IMR-90 (cell line): ENCODE results near the gene SRPK2. TPM values are rescaled to one million over a fixed set of nuclear protein-coding genes. Genes with fewer than 3 reads are reported as not detected.

Experiments used
- ATAC-seq: fragments of 200-7000 bp; cut with Tn5 transposase; 2 replicates; pipeline ENCODE4 v1.9.1; 2020; ENCODE audit warnings: low read depth, mild to moderate bottlenecking, moderate library complexity
- BruUV-seq: library from RNA; stranded (reverse); fragments of 400-500 nt; replicated peaks from 2 replicates; lab custom pipeline; 2021; lab: Mats Ljungman, UMichigan
- CTCF ChIA-PET: fragments of 300-600 bp; formaldehyde crosslinking; extraction: SDS; loops from one replicate; lab custom pipeline; 2021; ENCODE audit warnings: antibody characterized with exemption; lab: Yijun Ruan, JAX
- POLR2A ChIA-PET: fragments of 300-600 bp; sonication (Branson Sonifier 250); formaldehyde crosslinking; loops from one replicate; lab custom pipeline; 2022; ENCODE audit warnings: antibody characterized with exemption; ENCODE audit not compliant: unreplicated experiment; lab: Charles Lee
- DNase-seq: peaks from one replicate; pipeline ENCODE4 v3.0.0; 2013
- H2AFZ ChIP-seq: replicated peaks from 2 replicates; pipeline ENCODE3; 2013; ENCODE audit warnings: low read length, mild to moderate bottlenecking; ENCODE audit not compliant: poor library complexity
- H2AK5ac ChIP-seq: 2 replicates; pipeline ENCODE4 v1.6.1; 2013; ENCODE audit warnings: low read depth, low read length, inconsistent platforms
- H2AK9ac ChIP-seq: replicated peaks from 2 replicates; pipeline ENCODE3; 2013; ENCODE audit warnings: mild to moderate bottlenecking, low read depth, low read length, moderate library complexity; ENCODE audit not compliant: poor library complexity
- H2BK120ac ChIP-seq: 2 replicates; pipeline ENCODE4 v1.6.1; 2013; ENCODE audit warnings: low read depth, low read length, inconsistent platforms
- H2BK15ac ChIP-seq: 3 replicates; pipeline ENCODE4 v1.6.1; 2013; ENCODE audit warnings: low read depth, low read length, inconsistent platforms
- H2BK20ac ChIP-seq: 2 replicates; pipeline ENCODE4 v1.6.1; 2013; ENCODE audit warnings: low read depth, mild to moderate bottlenecking, inconsistent platforms, low read length, moderate library complexity
- H2BK5ac ChIP-seq: 2 replicates; pipeline ENCODE4 v1.6.1; 2013; ENCODE audit warnings: mild to moderate bottlenecking, low read depth, low read length, inconsistent platforms; ENCODE audit not compliant: poor library complexity, severe bottlenecking
- H3K14ac ChIP-seq: replicated peaks from 2 replicates; pipeline ENCODE4 v1.6.1; 2013; ENCODE audit warnings: low read depth, low read length, inconsistent platforms
- H3K18ac ChIP-seq: 2 replicates; pipeline ENCODE4 v1.6.1; 2013; ENCODE audit warnings: low read depth, low read length, control low read depth
- H3K23ac ChIP-seq: 2 replicates; pipeline ENCODE4 v1.6.1; 2013; ENCODE audit warnings: low read depth, low read length, inconsistent platforms
- H3K27ac ChIP-seq: 2 replicates; pipeline ENCODE4 v1.5.1; 2013; ENCODE audit warnings: mild to moderate bottlenecking, control low read depth, low read length; ENCODE audit not compliant: insufficient read depth
- H3K27me3 ChIP-seq: 2 replicates; pipeline ENCODE4 v1.6.1; 2013; ENCODE audit warnings: low read length; ENCODE audit not compliant: control insufficient read depth, insufficient read depth
- H3K36me3 ChIP-seq: 2 replicates; pipeline ENCODE4 v1.6.1; 2013; ENCODE audit warnings: low read length, mixed read lengths; ENCODE audit not compliant: control insufficient read depth, insufficient read depth
- H3K4ac ChIP-seq: 2 replicates; pipeline ENCODE4 v1.6.1; 2013; ENCODE audit warnings: low read depth, low read length, inconsistent platforms
- H3K4me1 ChIP-seq: 2 replicates; pipeline ENCODE4 v1.6.1; 2013; ENCODE audit warnings: low read length, mixed read lengths; ENCODE audit not compliant: control insufficient read depth, insufficient read depth
- H3K4me2 ChIP-seq: 2 replicates; pipeline ENCODE4 v1.6.1; 2013; ENCODE audit warnings: low read depth, mild to moderate bottlenecking, control low read depth, low read length, moderate library complexity
- H3K4me3 ChIP-seq: 2 replicates; pipeline ENCODE4 v1.5.1; 2013; ENCODE audit warnings: low read depth, mild to moderate bottlenecking, control low read depth, low read length, moderate library complexity; ENCODE audit not compliant: insufficient read depth
- H3K56ac ChIP-seq: 2 replicates; pipeline ENCODE4 v1.6.1; 2013; ENCODE audit warnings: low read length, inconsistent platforms; ENCODE audit not compliant: insufficient read depth; ENCODE audit errors: extremely low read depth
- H3K79me1 ChIP-seq, 2 experiments: 2 replicates each; pipeline ENCODE4 v1.6.1; 2013; ENCODE audit warnings: low read length in 2 of 2, inconsistent platforms in 1 of 2, low read depth in 1 of 2
- H3K9ac ChIP-seq: 2 replicates; pipeline ENCODE4 v1.6.1; 2013; ENCODE audit warnings: low read depth, low read length, control low read depth
- H3K9me1 ChIP-seq: 2 replicates; pipeline ENCODE4 v1.6.1; 2013; ENCODE audit warnings: low read length, inconsistent platforms; ENCODE audit not compliant: insufficient read depth
- H3K9me3 ChIP-seq: 2 replicates; pipeline ENCODE4 v1.6.1; 2013; ENCODE audit warnings: low read length; ENCODE audit not compliant: control insufficient read depth, insufficient read depth
- H4K20me1 ChIP-seq: 2 replicates; pipeline ENCODE4 v1.6.1; 2013; ENCODE audit warnings: low read length, inconsistent platforms; ENCODE audit not compliant: insufficient read depth
- H4K5ac ChIP-seq: 2 replicates; pipeline ENCODE4 v1.6.1; 2013; ENCODE audit warnings: mild to moderate bottlenecking, low read depth, low read length, control low read depth
- H4K8ac ChIP-seq, 2 experiments: 2 replicates each; pipeline ENCODE4 v1.6.1; 2013; ENCODE audit warnings: low read depth in 2 of 2, low read length in 2 of 2, control low read depth in 1 of 2, inconsistent platforms in 1 of 2
- H4K91ac ChIP-seq: 2 replicates; pipeline ENCODE4 v1.6.1; 2013; ENCODE audit warnings: low read depth, low read length, inconsistent platforms; ENCODE audit not compliant: insufficient read depth
- BHLHE40 ChIP-seq: fragments of 150-350 bp; IDR thresholded peaks from 2 replicates; pipeline ENCODE4 v1.6.1; 2016; ENCODE audit warnings: mild to moderate bottlenecking, low read depth, low read length
- CEBPB ChIP-seq: IDR thresholded peaks from 2 replicates; pipeline ENCODE4 v1.6.1; 2012; ENCODE audit warnings: low read depth, low read length, improper control_type of control experiment
- CTCF ChIP-seq: conservative IDR thresholded peaks from 2 replicates; pipeline ENCODE4 v1.5.1; 2012; ENCODE audit warnings: mild to moderate bottlenecking, low read depth, low read length, improper control_type of control experiment
- FOS ChIP-seq: fragments of 150-350 bp; IDR thresholded peaks from 2 replicates; pipeline ENCODE4 v1.6.1; 2016; ENCODE audit warnings: low read depth, low read length
- MAFK ChIP-seq: IDR thresholded peaks from 2 replicates; pipeline ENCODE4 v1.6.1; 2012; ENCODE audit warnings: low read depth, low read length, improper control_type of control experiment
- MAZ ChIP-seq: IDR thresholded peaks from 2 replicates; pipeline ENCODE4 v1.6.1; 2012; ENCODE audit warnings: low read depth, mild to moderate bottlenecking, low read length, improper control_type of control experiment, moderate library complexity, borderline replicate concordance
- MXI1 ChIP-seq: IDR thresholded peaks from 2 replicates; pipeline ENCODE4 v1.6.1; 2012; ENCODE audit warnings: low read depth, mild to moderate bottlenecking, low read length, moderate library complexity, borderline replicate concordance
- NFE2L2 ChIP-seq: fragments of 150-350 bp; IDR thresholded peaks from 2 replicates; pipeline ENCODE4 v1.6.1; 2016; ENCODE audit warnings: low read depth, mild to moderate bottlenecking, low read length
- POLR2A ChIP-seq: IDR thresholded peaks from 2 replicates; pipeline ENCODE4 v1.6.1; 2012; ENCODE audit warnings: mild to moderate bottlenecking, low read depth, low read length
- RAD21 ChIP-seq: IDR thresholded peaks from 2 replicates; pipeline ENCODE4 v1.6.1; 2012; ENCODE audit warnings: low read length, improper control_type of control experiment
- RCOR1 ChIP-seq: IDR thresholded peaks from 2 replicates; pipeline ENCODE4 v1.6.1; 2012; ENCODE audit warnings: mild to moderate bottlenecking, low read length, improper control_type of control experiment; ENCODE audit not compliant: insufficient replicate concordance
- RFX5 ChIP-seq: IDR thresholded peaks from 2 replicates; pipeline ENCODE4 v1.8.0; 2012; ENCODE audit warnings: low read depth, mild to moderate bottlenecking, low read length, moderate library complexity
- SMC3 ChIP-seq: fragments of 150-350 bp; IDR thresholded peaks from 2 replicates; pipeline ENCODE4 v1.6.1; 2016; ENCODE audit warnings: low read depth, mild to moderate bottlenecking, antibody characterized with exemption, low read length, moderate library complexity
- WGBS, 2 experiments: methylation state at CpG; one replicate each; pipeline versions ENCODE4 v1.1.5 to v1.1.7; 2013; ENCODE audit warnings: missing lambda C conversion rate in 2 of 2; ENCODE audit not compliant: insufficient read length in 1 of 2; ENCODE audit errors: extremely low coverage in 2 of 2; 5-methylcytosine and 5-hydroxymethylcytosine counted together
- dilution Hi-C: fragments of 300-500 bp; cut with HindIII; formaldehyde crosslinking; loops from one replicate; pipeline ENCODE4 v1.14.3; 2018; ENCODE audit warnings: low sequenced_read_pairs; ENCODE audit not compliant: unreplicated experiment
- in situ Hi-C: fragments of 300-500 bp; cut with MboI; formaldehyde crosslinking; loops from 3 replicates; pipeline ENCODE4 v1.14.3; 2019; ENCODE audit warnings: low sequenced_read_pairs, inconsistent platforms, mixed read lengths
- intact Hi-C: fragments of 100-400 bp; cut with micrococcal nuclease; formaldehyde crosslinking; loops from 2 replicates; pipeline ENCODE4 v1.10.0; 2022
- polyA plus RNA-seq, 3 experiments: library from polyadenylated mRNA; depleted of rRNA; stranded (reverse); fragments of >200 nt; gene quantifications; 2 replicates each; pipeline ENCODE4 v1.2.3, GENCODE V29; 2012; ENCODE audit warnings: low replicate concordance in 1 of 3
- total RNA-seq: library from RNA; depleted of rRNA; stranded (reverse); fragments of >200 nt; gene quantifications from 2 replicates; pipeline ENCODE4 v1.2.3, GENCODE V29; 2012
- TF ChIP-seq, protein P1 (sequence below): fragments of 150-350 bp; IDR thresholded peaks from 2 replicates; pipeline ENCODE4 v1.6.1; 2016; ENCODE audit warnings: low read depth, mild to moderate bottlenecking, low read length, moderate library complexity, borderline replicate concordance
- TF ChIP-seq, protein P2 (sequence below): fragments of 150-350 bp; IDR thresholded peaks from 2 replicates; pipeline ENCODE4 v1.6.1; 2017; ENCODE audit warnings: mild to moderate bottlenecking, antibody characterized with exemption, low read length, low read depth

The SRPK2 gene
- total and polyA plus RNA-seq, 2 of the 4 experiments (the other 2 are of a cell fraction), result 13.2 to 33.0 TPM

DNA sequence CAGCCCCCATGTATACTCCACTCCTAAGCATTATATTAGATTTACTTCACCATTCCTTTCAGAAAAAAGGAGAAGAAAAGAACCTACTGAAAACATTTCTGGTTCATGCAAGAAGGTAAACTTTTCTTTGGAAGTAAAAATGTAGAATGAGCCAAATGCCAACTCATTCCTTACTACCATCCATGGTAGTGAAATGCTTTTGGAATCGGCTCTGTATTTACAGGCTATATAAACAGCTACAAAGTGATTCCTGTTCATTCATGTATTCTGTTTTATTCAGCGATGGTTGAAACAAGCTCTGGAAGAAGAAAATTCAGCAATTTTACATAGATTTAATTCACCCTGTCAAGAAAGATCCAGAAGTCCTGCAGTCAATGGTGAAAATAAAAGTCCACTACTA lies 283.1 kb downstream of the SRPK2 start:
- peaks cover 3% of the 10 kb centered on the region for H3K4me1 ChIP-seq
- H3K4ac ChIP-seq, result no peak overlapping the region
- ATAC-seq (peak; percentile 63), DNase-seq (no peak)
- ChIA-PET CTCF (no interaction called here), POLR2A (no interaction called here)
- H2BK20ac ChIP-seq, result no peak overlapping the region
- H3K23ac ChIP-seq, result no peak overlapping the region
- no peak overlapping the region for H3K14ac ChIP-seq
- no peak overlapping the region for H4K8ac ChIP-seq
- H3K9me3 ChIP-seq, result no peaks in the 10 kb centered on the region
- H3K79me1 ChIP-seq, result peaks cover 22 to 37% of the 10 kb centered on the region in 2 experiments
- no peak overlapping the region for H2AK9ac ChIP-seq
- no CpG with 5 or more reads among the region's 2 CpGs for WGBS, 2 experiments
- H3K27ac ChIP-seq, result no peak overlapping the region
- H3K27me3 ChIP-seq, result no peaks in the 10 kb centered on the region
- no peak overlapping the region for H3K9ac ChIP-seq
- in situ Hi-C loops (no loop called here), dilution Hi-C loops (no loop called here), intact Hi-C loops (no loop called here)
- H3K56ac ChIP-seq, result no peak overlapping the region
- no peak overlapping the region for H4K91ac ChIP-seq
- H2AFZ ChIP-seq, result no peak overlapping the region
- H3K4me3 ChIP-seq, result no peak overlapping the region
- H3K4me2 ChIP-seq, result no peak overlapping the region
- peaks cover 48% of the 10 kb centered on the region for H3K36me3 ChIP-seq
- peaks cover 8% of the 10 kb centered on the region for H4K20me1 ChIP-seq
- H3K18ac ChIP-seq, result no peak overlapping the region
- H4K5ac ChIP-seq, result no peak overlapping the region
- H2BK120ac ChIP-seq, result no peak overlapping the region
- H2AK5ac ChIP-seq, result no peak overlapping the region
- H2BK15ac ChIP-seq, result no peak overlapping the region
- BruUV-seq, result no TSS peak
- TF ChIP-seq, protein P1, sequence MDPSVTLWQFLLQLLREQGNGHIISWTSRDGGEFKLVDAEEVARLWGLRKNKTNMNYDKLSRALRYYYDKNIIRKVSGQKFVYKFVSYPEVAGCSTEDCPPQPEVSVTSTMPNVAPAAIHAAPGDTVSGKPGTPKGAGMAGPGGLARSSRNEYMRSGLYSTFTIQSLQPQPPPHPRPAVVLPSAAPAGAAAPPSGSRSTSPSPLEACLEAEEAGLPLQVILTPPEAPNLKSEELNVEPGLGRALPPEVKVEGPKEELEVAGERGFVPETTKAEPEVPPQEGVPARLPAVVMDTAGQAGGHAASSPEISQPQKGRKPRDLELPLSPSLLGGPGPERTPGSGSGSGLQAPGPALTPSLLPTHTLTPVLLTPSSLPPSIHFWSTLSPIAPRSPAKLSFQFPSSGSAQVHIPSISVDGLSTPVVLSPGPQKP, result no peak
- TF ChIP-seq FOS (no peak), SMC3 (no peak), MAFK (no peak), MXI1 (no peak), RFX5 (no peak), POLR2A (no peak), RCOR1 (no peak), NFE2L2 (no peak), CEBPB (no peak), RAD21 (no peak), CTCF (no peak), BHLHE40 (no peak), MAZ (no peak)
- TF ChIP-seq, protein P2, sequence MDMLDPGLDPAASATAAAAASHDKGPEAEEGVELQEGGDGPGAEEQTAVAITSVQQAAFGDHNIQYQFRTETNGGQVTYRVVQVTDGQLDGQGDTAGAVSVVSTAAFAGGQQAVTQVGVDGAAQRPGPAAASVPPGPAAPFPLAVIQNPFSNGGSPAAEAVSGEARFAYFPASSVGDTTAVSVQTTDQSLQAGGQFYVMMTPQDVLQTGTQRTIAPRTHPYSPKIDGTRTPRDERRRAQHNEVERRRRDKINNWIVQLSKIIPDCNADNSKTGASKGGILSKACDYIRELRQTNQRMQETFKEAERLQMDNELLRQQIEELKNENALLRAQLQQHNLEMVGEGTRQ, result no peak
- H2BK5ac ChIP-seq, result peak overlapping the region; percentile 41
- peaks cover 3% of the 10 kb centered on the region; the same call in 1 of the 2 replicates for H3K9me1 ChIP-seq
